Progenitor cell of endocrine pancreas (in vitro differentiated cells): ENCODE measurements around the gene ARHGAP27. TPM values are rescaled to one million over a fixed set of nuclear protein-coding genes. Genes with fewer than 3 reads are reported as not detected.
A peak's percentile ranks its signal among the peaks of the same experiment; 100 is the strongest.

Experiments used
- DNase-seq: peaks from one replicate; pipeline ENCODE4 v3.0.0; 2021; ENCODE audit warnings: low spot score; ENCODE audit not compliant: unreplicated experiment
- H3K27ac Mint-ChIP-seq: 2 replicates; pipeline ENCODE4 v1.8.0; 2021; ENCODE audit warnings: mild to moderate bottlenecking, moderate library complexity, mixed read lengths
- H3K27me3 Mint-ChIP-seq: 2 replicates; pipeline ENCODE4 v1.8.0; 2021; ENCODE audit warnings: mixed read lengths
- H3K36me3 Mint-ChIP-seq: 2 replicates; pipeline ENCODE4 v1.8.0; 2022; ENCODE audit warnings: mixed read lengths; ENCODE audit not compliant: insufficient read depth
- H3K4me1 Mint-ChIP-seq: 2 replicates; pipeline ENCODE4 v1.8.0; 2021; ENCODE audit warnings: low read depth, mixed read lengths
- H3K4me3 Mint-ChIP-seq: 2 replicates; pipeline ENCODE4 v1.8.0; 2021; ENCODE audit warnings: low read depth, mild to moderate bottlenecking, moderate library complexity, mixed read lengths
- H3K9me3 Mint-ChIP-seq: 2 replicates; pipeline ENCODE4 v1.8.0; 2021; ENCODE audit warnings: low read depth, mixed read lengths
- total RNA-seq: library from RNA; stranded (reverse); gene quantifications from 2 replicates; pipeline ENCODE4 v1.2.1, GENCODE V29; 2021
- TF ChIP-seq, protein P1 (sequence below): fragments of 200-600 bp; sonication (generic); IDR thresholded peaks from one replicate; pipeline ENCODE4 v1.5.0; 2021; ENCODE audit warnings: antibody characterized with exemption, mild to moderate bottlenecking; ENCODE audit not compliant: unreplicated experiment

ARHGAP27 gene
- total RNA-seq, 1 donor from 2014 or later = 7.6 TPM

DNA sequence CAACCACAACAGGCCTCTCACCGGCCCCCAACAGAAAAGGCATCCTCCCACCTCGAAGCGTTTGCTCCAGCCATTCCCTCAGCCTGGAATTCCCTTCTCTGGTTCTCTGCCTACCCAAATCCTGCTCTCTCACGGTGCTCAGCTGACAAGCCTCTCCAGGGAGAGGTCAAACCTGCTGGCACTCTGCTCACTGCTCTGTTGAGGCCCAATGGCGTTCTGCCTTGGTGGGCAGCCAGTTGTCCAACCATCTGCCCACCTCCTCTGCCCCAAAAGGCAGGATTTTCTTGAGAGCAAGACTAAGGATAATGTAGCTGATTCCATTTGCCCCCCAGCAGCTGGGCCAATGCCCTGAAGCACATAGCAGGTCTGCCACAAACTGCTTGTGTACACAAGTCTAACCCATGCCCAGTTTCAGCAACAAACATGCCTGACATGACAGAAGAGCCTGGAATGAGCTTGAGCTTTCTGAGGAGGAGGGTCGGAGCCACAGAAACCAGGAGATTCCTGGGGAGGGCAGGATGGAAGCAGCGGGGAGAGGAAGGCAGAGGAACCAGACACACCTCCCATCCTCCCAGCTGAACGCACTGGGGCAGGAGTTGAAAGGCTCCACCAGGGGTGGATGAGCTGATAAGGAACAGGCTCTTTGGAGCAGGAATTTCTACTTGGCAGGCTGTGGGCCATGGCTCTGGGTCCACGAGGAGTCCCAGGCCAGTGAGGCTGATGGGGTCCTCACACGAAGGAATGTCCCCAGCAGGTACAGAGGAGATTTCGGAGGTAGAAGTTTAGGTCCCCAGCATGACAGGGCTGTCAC is 23.9 kb downstream of the ARHGAP27 start:
- Mint-ChIP-seq H3K27ac (peak overlapping the region; percentile 47), H3K9me3 (no peaks in the 10 kb centered on the region), H3K4me3 (no peak overlapping the region), H3K4me1 (peaks cover 5% of the 10 kb centered on the region), H3K36me3 (no peaks in the 10 kb centered on the region), H3K27me3 (peaks cover 11% of the 10 kb centered on the region)
- TF ChIP-seq, protein P1, sequence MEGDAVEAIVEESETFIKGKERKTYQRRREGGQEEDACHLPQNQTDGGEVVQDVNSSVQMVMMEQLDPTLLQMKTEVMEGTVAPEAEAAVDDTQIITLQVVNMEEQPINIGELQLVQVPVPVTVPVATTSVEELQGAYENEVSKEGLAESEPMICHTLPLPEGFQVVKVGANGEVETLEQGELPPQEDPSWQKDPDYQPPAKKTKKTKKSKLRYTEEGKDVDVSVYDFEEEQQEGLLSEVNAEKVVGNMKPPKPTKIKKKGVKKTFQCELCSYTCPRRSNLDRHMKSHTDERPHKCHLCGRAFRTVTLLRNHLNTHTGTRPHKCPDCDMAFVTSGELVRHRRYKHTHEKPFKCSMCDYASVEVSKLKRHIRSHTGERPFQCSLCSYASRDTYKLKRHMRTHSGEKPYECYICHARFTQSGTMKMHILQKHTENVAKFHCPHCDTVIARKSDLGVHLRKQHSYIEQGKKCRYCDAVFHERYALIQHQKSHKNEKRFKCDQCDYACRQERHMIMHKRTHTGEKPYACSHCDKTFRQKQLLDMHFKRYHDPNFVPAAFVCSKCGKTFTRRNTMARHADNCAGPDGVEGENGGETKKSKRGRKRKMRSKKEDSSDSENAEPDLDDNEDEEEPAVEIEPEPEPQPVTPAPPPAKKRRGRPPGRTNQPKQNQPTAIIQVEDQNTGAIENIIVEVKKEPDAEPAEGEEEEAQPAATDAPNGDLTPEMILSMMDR = no peak
- no peak for DNase-seq

DNA sequence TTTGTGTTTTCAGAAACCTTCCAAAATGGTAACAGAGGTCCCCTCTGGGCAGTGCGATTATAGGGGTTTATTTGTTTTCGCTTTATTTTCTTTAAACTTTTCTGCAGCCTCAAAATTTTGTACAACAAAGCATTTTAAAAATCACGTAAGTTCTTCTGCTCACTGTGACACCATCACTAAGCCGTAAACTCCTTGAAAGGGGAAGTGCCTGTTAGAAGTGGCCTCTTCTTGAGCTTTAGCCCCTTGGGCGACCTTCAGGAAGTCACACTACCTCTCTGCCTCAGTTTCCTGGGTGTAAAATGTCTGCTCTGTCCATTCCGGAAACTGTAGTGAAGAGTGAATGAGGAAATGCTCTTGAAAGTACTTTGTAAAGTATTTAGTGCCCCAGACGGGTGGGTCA is 26.6 kb downstream of the ARHGAP27 start:
- no peaks in the 10 kb centered on the region for H3K36me3 Mint-ChIP-seq
- no peak overlapping the region for H3K27ac Mint-ChIP-seq
- peaks cover 5% of the 10 kb centered on the region for H3K4me1 Mint-ChIP-seq
- DNase-seq = no peak
- H3K4me3 Mint-ChIP-seq = no peak overlapping the region
- peaks cover 11% of the 10 kb centered on the region for H3K27me3 Mint-ChIP-seq
- H3K9me3 Mint-ChIP-seq = no peaks in the 10 kb centered on the region
- TF ChIP-seq, protein P1 = no peak

DNA sequence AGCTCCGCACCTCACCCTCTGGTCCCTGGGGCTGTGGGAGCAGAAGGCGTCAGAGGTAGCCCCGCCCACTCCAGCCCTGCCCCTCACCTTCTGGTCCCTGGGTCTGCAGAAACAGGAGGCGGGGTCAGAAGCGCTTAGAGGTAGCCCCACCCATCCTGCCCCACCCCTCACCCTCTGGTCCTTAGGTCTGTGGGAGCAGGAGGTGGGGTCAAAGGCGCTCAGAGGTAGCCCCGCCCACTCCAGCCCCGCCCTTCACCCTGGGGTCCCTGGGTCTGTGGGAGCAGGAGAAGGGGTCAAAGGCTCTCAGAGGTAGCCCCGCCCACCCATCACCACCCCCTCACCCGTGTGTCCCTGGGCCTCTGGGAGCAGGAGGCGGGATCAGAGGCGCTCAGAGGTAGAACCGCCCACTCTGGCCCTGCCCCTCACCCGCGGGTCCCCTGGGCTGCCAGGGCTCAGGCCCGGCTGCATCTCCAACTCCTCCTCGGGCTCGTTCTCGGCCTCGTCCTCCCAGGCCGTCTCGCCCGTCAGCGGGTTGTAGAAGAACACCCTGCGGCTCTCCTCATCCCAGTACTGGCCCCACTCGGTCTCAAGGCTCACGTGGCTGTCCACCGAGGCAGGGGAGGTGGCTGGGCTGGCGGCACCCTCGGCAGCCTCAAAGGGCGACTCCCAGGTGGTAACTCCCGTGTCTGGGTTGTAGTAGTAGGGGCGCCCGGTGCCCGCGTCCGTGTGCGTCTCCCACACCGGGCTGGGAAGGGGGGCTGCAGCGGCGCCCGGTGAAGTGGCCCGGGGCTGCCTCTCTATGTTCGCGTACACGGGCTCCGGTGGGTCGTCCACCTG is 27.2 kb downstream of the ARHGAP27 start:
- peak overlapping the region; percentile 47 for H3K4me3 Mint-ChIP-seq
- H3K36me3 Mint-ChIP-seq = no peaks in the 10 kb centered on the region
- H3K27ac Mint-ChIP-seq = no peak overlapping the region
- DNase-seq = peak; percentile 57
- TF ChIP-seq, protein P1 = no peak
- H3K9me3 Mint-ChIP-seq = no peaks in the 10 kb centered on the region
- peaks cover 5% of the 10 kb centered on the region for H3K4me1 Mint-ChIP-seq
- H3K27me3 Mint-ChIP-seq = peaks cover 11% of the 10 kb centered on the region

DNA sequence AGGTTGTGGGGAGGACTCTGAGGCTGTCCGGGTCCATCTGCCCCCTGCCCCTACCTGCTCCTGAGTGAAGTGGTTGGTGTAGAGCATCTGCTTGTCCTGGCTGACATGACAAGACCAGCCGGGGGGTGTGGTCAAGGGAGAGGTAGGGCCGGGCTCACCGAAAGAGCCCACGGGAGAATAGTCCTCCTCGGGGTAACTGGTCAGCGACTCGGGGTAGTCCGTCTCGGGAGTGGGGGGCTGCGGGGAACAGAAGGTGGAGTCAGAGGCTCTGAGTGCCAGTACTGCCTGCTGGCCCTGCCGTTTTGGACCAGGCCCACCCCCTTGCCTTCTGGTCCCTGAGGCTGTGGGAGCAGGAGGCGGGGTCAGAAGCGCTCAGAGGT is 27.8 kb downstream of the ARHGAP27 start:
- Mint-ChIP-seq H3K27ac (no peak overlapping the region), H3K4me1 (peaks cover 5% of the 10 kb centered on the region), H3K9me3 (no peaks in the 10 kb centered on the region), H3K4me3 (no peak overlapping the region), H3K27me3 (peaks cover 11% of the 10 kb centered on the region), H3K36me3 (no peaks in the 10 kb centered on the region)
- no peak for DNase-seq
- TF ChIP-seq, protein P1 = no peak

DNA sequence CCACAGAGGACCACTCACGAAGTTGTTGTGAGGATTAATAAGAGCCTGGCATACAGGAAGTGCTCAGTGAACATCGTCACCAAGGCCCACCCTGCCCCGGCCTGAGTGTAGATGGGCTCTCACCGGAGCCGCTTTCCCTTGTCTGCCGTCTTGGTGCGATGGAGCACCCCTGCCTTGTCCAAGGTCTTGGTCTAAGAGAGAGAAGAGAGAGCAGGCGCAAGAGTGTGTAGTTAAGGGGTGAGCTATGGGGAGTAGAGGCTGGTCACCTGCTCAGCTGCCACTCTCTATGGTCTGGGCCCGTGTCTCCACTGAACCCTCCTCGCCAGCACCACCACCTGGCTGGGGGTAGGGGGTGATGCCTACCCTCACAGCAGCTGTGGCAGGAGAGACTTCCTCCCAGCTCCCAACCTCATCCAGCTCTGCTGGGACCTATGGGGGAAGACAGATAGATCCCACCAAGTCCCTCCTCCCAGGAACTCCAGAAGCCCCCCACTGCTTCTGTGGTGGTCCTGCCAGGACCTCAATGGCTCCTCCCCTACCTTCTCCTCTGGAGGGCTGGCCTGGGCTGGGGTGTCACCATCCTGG is 28.7 kb downstream of the ARHGAP27 start:
- Mint-ChIP-seq H3K27me3 (peaks cover 11% of the 10 kb centered on the region), H3K36me3 (no peaks in the 10 kb centered on the region), H3K9me3 (no peaks in the 10 kb centered on the region), H3K4me3 (no peak overlapping the region), H3K27ac (no peak overlapping the region), H3K4me1 (peaks cover 5% of the 10 kb centered on the region)
- TF ChIP-seq, protein P1 = no peak
- no peak for DNase-seq
